HG03558 (cell line): ENCODE data around the gene RAB3A.

Source experiments
- ATAC-seq: cut with Tn5 transposase; IDR thresholded peaks from one replicate; pipeline ENCODE4 v1.9.1; 2021; ENCODE audit warnings: moderate number of reproducible peaks; ENCODE audit not compliant: unreplicated experiment; ENCODE audit errors: extremely low read depth

Gene RAB3A

DNA sequence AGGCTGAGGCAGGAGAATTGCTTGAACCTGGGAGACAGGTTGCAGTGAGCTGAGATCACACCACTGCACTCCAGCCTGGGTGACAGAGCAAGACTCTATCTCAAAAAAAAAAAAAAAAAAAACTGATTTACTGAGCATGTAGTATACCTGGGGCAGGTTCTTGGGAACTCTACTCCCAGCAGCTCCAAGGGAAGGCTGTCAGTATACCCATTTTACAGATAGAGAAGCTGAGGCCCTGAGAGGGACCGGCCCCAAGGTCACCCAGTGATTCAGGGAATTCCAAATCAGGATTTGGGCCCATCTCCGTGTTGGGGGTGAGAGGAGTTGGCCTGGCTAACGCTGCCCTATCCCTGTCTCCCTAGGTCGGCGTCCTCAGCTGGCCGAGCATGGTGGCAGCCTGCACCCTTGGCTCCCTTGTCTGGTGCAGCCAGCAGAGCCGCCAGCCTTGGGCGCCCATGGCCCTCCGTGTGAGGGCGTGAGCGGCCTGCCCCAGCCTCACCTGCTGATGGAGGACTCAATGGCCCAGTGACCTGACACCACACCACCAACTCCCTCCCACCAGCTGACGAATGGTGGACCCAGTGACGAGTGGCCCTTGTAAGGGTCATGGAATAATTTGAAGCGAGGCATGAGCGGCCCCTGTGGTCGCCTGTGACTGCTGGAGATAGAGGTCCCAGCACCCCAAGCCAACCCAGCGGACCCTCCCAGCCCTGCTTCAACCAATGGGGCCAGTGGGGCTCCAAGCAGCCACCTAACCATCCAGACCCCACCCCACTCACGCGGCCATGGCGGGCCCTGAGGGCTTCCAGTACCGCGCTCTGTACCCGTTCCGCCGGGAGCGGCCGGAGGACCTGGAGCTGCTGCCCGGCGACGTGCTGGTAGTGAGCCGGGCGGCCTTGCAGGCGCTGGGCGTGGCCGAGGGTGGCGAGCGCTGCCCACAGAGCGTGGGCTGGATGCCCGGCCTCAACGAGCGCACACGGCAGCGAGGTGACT is 48.5 kb downstream of the RAB3A start:
- ATAC-seq = no peak

DNA sequence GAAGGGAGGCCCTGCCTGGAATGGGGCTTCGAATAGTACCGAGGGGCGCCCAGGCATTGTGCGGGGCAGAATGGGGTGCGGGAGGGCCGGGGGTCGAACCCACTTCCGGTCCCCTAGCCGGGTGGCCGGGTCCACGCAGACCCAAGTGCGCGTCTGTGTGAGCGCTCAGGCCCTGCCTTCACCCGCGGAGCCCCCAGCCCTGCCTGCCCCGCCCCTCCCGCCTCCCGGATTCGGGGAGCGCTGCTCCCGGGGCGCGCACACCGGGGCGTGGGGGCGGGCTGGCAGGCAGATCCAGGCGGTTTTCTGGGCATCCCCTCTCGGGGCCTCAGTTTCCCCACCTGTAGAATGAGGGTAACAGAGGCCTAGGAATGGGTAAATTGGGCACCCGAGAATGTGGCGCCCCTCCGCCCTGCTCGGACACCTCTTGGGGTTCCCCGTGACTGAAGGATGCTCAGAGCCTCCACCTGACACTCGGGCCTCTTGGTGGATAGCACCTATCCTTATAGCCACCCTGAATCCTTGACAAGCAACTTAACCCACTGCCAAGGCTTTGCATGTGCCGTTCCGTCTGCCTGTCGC is 50.2 kb downstream of the RAB3A start:
- ATAC-seq = no peak

DNA sequence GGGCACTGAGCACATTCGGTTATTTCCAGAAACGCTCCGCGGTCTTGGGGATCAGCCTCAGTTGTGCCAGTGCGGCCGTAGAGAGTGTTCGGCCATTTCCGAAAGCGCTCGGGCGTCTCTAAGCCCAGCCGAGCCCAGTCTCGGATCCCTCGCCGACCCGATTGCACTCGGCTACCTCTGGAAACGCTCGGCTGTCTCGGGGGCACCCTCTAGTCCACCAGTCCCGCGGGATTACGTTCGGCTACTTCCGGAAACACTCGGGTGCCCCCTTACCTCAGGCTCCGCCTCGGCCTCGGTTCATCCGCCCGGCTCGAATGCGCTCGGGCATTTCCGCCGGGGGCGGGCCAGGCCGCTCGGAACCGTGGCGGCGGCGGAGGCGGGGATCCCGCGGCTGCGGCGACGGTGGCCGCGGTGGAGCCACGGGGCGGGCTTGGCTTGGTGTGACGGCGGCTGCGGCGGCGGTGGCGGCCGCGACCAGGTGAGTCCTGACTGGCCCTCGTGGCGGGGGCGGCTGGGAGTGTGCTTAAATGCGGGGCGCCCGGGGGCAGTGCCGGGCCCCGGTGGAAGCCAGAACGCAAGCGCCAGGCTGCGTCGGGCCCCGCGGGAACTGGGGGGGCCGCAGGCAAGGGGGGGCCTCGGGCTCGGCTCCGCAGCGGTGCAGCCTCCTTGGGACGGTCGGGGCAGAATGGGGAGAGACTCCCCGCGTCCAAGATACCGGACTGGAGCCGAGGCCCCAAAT is 50.9 kb downstream of the RAB3A start, which contains the start of gene PIK3R2:
TSS of gene PIK3R2 (plus strand) at position 347 of the 739 bp plus-strand sequence. CDS start 2,717 bp downstream, outside the sequence.
- ATAC-seq = peak; percentile 41

DNA sequence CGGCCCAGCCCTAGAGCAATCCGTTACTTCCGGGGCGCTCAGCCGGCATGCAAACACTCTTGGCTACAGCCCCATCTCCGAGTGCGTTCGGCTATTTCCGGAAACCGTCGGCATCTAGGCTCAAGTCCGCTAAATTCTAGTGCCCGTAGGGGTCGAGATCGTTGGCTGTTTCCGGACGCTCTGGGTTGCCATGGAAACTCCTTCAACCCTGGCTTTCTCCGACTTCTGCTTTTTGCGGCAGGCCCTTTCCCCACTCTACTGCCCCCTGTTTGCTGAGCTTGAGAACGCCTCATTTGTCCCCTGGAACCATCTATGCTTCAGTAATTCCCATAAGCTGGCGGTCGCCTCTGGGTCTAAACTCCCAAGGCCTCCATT is 51.4 kb downstream of the RAB3A start:
- ATAC-seq = peak; percentile 40

GRCh38 chr19:18150776-18151624 is 52.8 kb downstream of the RAB3A start:
- no peak for ATAC-seq

- ATAC-seq = no peak
These were observed 54.3 kb downstream of the RAB3A start for GRCh38 chr19:18149596-18149975.

- ATAC-seq = no peak
These were observed 56.4 kb downstream of the RAB3A start for GRCh38 chr19:18147396-18147795.
